SJSA1 (cell line): Measurements from ENCODE around the gene HPS3. TPM values are rescaled to one million over a fixed set of nuclear protein-coding genes. Genes with fewer than 3 reads are reported as not detected.

Source experiments
- DNase-seq, 2 experiments: peaks; one replicate each; pipeline ENCODE4 v3.0.0-alpha.2; 2015 to 2020; ENCODE audit warnings: low spot score in 2 of 2, low read depth in 1 of 2
- H3K27ac ChIP-seq: fragments of 250-450 bp; sonication (Bioruptor Pico); 2 replicates; pipeline ENCODE4 v1.5.1; 2020; ENCODE audit warnings: mild to moderate bottlenecking, moderate library complexity
- H3K27me3 ChIP-seq: fragments of 250-450 bp; sonication (Bioruptor Pico); replicated peaks from 2 replicates; pipeline ENCODE4 v1.5.1; 2020; ENCODE audit warnings: mild to moderate bottlenecking, moderate library complexity
- H3K36me3 ChIP-seq: fragments of 250-450 bp; sonication (Bioruptor Pico); 2 replicates; pipeline ENCODE4 v1.5.1; 2020; ENCODE audit warnings: mild to moderate bottlenecking
- H3K4me1 ChIP-seq: fragments of 250-450 bp; sonication (Bioruptor Pico); replicated peaks from 2 replicates; pipeline ENCODE4 v1.6.1; 2021; ENCODE audit warnings: mild to moderate bottlenecking
- H3K4me3 ChIP-seq: fragments of 250-450 bp; sonication (Bioruptor Pico); 2 replicates; pipeline ENCODE4 v1.5.1; 2020; ENCODE audit warnings: mild to moderate bottlenecking
- H3K9me3 ChIP-seq: fragments of 250-450 bp; sonication (Bioruptor Pico); replicated peaks from 2 replicates; pipeline ENCODE4 v1.5.1; 2020; ENCODE audit warnings: mild to moderate bottlenecking
- total RNA-seq: library from RNA; depleted of rRNA; stranded (reverse); fragments of >200 nt; shearing (Covaris generic); gene quantifications from 2 replicates; pipeline ENCODE4 v1.2.3, GENCODE V29; 2014

Gene HPS3
- total RNA-seq, 1 experiment from 2014 or later = 27.9 TPM

- DNase-seq = no peak
- H3K4me1 ChIP-seq = no peaks in the 10 kb centered on the region
Measured at GRCh38 chr3:149101154-149101553, 28.3 kb upstream of the HPS3 start.

GRCh38 chr3:149101641-149102040 is 27.8 kb upstream of the HPS3 start:
- no peak for DNase-seq
- Histone ChIP-seq H3K36me3 (no peaks in the 10 kb centered on the region), H3K4me1 (no peaks in the 10 kb centered on the region), H3K27ac (no peak overlapping the region), H3K27me3 (no peaks in the 10 kb centered on the region), H3K9me3 (no peaks in the 10 kb centered on the region), H3K4me3 (no peak overlapping the region)

More at GRCh38 chr3:149101154-149101553, 28.3 kb upstream of the HPS3 start:
- H3K36me3 ChIP-seq = no peaks in the 10 kb centered on the region
- H3K4me3 ChIP-seq = no peak overlapping the region
- no peak overlapping the region for H3K27ac ChIP-seq
- H3K9me3 ChIP-seq = no peaks in the 10 kb centered on the region
- H3K27me3 ChIP-seq = no peaks in the 10 kb centered on the region

- H3K27ac ChIP-seq = no peak overlapping the region
Measured at GRCh38 chr3:149104484-149104883, 25.0 kb upstream of the HPS3 start.

GRCh38 chr3:149114458-149114857 is 15.0 kb upstream of the HPS3 start:
- DNase-seq = no peak
- H3K27me3 ChIP-seq = no peaks in the 10 kb centered on the region
- no peak overlapping the region for H3K27ac ChIP-seq

More at GRCh38 chr3:149104484-149104883, 25.0 kb upstream of the HPS3 start:
- H3K4me3 ChIP-seq = no peak overlapping the region
- no peaks in the 10 kb centered on the region for H3K27me3 ChIP-seq
- no peaks in the 10 kb centered on the region for H3K4me1 ChIP-seq
- H3K9me3 ChIP-seq = no peaks in the 10 kb centered on the region
- DNase-seq = no peak
- H3K36me3 ChIP-seq = no peaks in the 10 kb centered on the region

GRCh38 chr3:149115114-149115513 is 14.3 kb upstream of the HPS3 start:
- no peak overlapping the region for H3K27ac ChIP-seq
- H3K4me1 ChIP-seq = no peaks in the 10 kb centered on the region
- H3K4me3 ChIP-seq = no peak overlapping the region
- H3K27me3 ChIP-seq = no peaks in the 10 kb centered on the region
- H3K36me3 ChIP-seq = no peaks in the 10 kb centered on the region
- H3K9me3 ChIP-seq = no peaks in the 10 kb centered on the region
- no peak for DNase-seq

More at GRCh38 chr3:149114458-149114857, 15.0 kb upstream of the HPS3 start:
- H3K36me3 ChIP-seq = no peaks in the 10 kb centered on the region
- no peak overlapping the region for H3K4me3 ChIP-seq
- H3K4me1 ChIP-seq = no peaks in the 10 kb centered on the region
- H3K9me3 ChIP-seq = no peaks in the 10 kb centered on the region

- no peaks in the 10 kb centered on the region for H3K4me1 ChIP-seq
- no peak for DNase-seq
- no peaks in the 10 kb centered on the region for H3K36me3 ChIP-seq
- H3K27me3 ChIP-seq = no peaks in the 10 kb centered on the region
- no peaks in the 10 kb centered on the region for H3K9me3 ChIP-seq
- H3K27ac ChIP-seq = no peak overlapping the region
- H3K4me3 ChIP-seq = no peak overlapping the region
Measured at GRCh38 chr3:149118724-149119123, 10.7 kb upstream of the HPS3 start.

- Histone ChIP-seq H3K4me3 (no peak overlapping the region), H3K36me3 (no peaks in the 10 kb centered on the region), H3K27me3 (no peaks in the 10 kb centered on the region), H3K9me3 (no peaks in the 10 kb centered on the region), H3K27ac (no peak overlapping the region), H3K4me1 (no peaks in the 10 kb centered on the region)
- DNase-seq = no peak
Measured at GRCh38 chr3:149119466-149119865, 10.0 kb upstream of the HPS3 start.

GRCh38 chr3:149120051-149120972 is 9.1 kb upstream of the HPS3 start:
- H3K36me3 ChIP-seq = no peaks in the 10 kb centered on the region
- peak in 1 of 2 experiments; percentile 51 for DNase-seq

GRCh38 chr3:149122721-149123578 is 6.5 kb upstream of the HPS3 start:
- no peak overlapping the region for H3K4me3 ChIP-seq
- H3K4me1 ChIP-seq = no peaks in the 10 kb centered on the region
- H3K9me3 ChIP-seq = no peaks in the 10 kb centered on the region
- no peaks in the 10 kb centered on the region for H3K27me3 ChIP-seq
- DNase-seq = no peak
- H3K27ac ChIP-seq = no peak overlapping the region
- H3K36me3 ChIP-seq = no peaks in the 10 kb centered on the region

More at GRCh38 chr3:149120051-149120972, 9.1 kb upstream of the HPS3 start:
- Histone ChIP-seq H3K27me3 (no peaks in the 10 kb centered on the region), H3K9me3 (no peaks in the 10 kb centered on the region), H3K4me3 (no peak overlapping the region), H3K4me1 (no peaks in the 10 kb centered on the region), H3K27ac (no peak overlapping the region)

- Histone ChIP-seq H3K4me1 (peaks cover 24% of the 10 kb centered on the region), H3K27me3 (no peaks in the 10 kb centered on the region), H3K9me3 (no peaks in the 10 kb centered on the region; the same call in 1 of the 2 replicates), H3K27ac (peak overlapping the region; percentile 73; the same call in 1 of the 2 replicates), H3K36me3 (peaks cover 17% of the 10 kb centered on the region), H3K4me3 (peak overlapping the region; percentile 90)
- no peak for DNase-seq
Measured at GRCh38 chr3:149128821-149129220, 617 bp upstream of the HPS3 start.

- Histone ChIP-seq H3K27ac (no peak overlapping the region), H3K9me3 (no peaks in the 10 kb centered on the region; the same call in 1 of the 2 replicates), H3K4me1 (peaks cover 24% of the 10 kb centered on the region), H3K36me3 (peaks cover 21% of the 10 kb centered on the region), H3K27me3 (no peaks in the 10 kb centered on the region), H3K4me3 (no peak overlapping the region)
- DNase-seq = no peak
Measured at GRCh38 chr3:149131589-149131988, 2.2 kb downstream of the HPS3 start.

GRCh38 chr3:149134575-149134974 is 5.1 kb downstream of the HPS3 start:
- Histone ChIP-seq H3K27ac (no peak overlapping the region), H3K4me3 (no peak overlapping the region), H3K27me3 (no peaks in the 10 kb centered on the region), H3K4me1 (peaks cover 17% of the 10 kb centered on the region), H3K9me3 (no peaks in the 10 kb centered on the region; the same call in 1 of the 2 replicates), H3K36me3 (peaks cover 22% of the 10 kb centered on the region)
- no peak for DNase-seq

GRCh38 chr3:149142682-149143081 is 13.2 kb downstream of the HPS3 start:
- no peak for DNase-seq
- peaks cover 50% of the 10 kb centered on the region for H3K36me3 ChIP-seq
- no peaks in the 10 kb centered on the region for H3K4me1 ChIP-seq
- H3K27me3 ChIP-seq = no peaks in the 10 kb centered on the region
- H3K27ac ChIP-seq = no peak overlapping the region
- H3K9me3 ChIP-seq = no peaks in the 10 kb centered on the region
- no peak overlapping the region for H3K4me3 ChIP-seq

- no peak overlapping the region for H3K27ac ChIP-seq
- H3K27me3 ChIP-seq = no peaks in the 10 kb centered on the region
- H3K36me3 ChIP-seq = peaks cover 53% of the 10 kb centered on the region
- no peaks in the 10 kb centered on the region for H3K4me1 ChIP-seq
- no peak overlapping the region for H3K4me3 ChIP-seq
- H3K9me3 ChIP-seq = no peaks in the 10 kb centered on the region
- no peak for DNase-seq
Measured at GRCh38 chr3:149145356-149145755, 15.9 kb downstream of the HPS3 start.
